ENCODE results near the gene SPAG16. TPM values are rescaled to one million over a fixed set of nuclear protein-coding genes. Genes with fewer than 3 reads are reported as not detected.

The SPAG16 gene
- total RNA-seq, 2 experiments from 2014 or later: 11.1 to 12.5 TPM

GRCh38 chr2:213751446-213751845 lies 467.2 kb downstream of the SPAG16 start:
- Mint-ChIP-seq H3K4me3 (no peak overlapping the region), H3K4me1 (ENCODE audit: low read depth) (no peaks in the 10 kb centered on the region), H3K36me3 (ENCODE audit: low read depth) (no peaks in the 10 kb centered on the region), H3K27me3 (ENCODE audit: low read depth) (no peaks in the 10 kb centered on the region), H3K27ac (no peak overlapping the region), H3K9me3 (ENCODE audit: insufficient read depth) (no peaks in the 10 kb centered on the region)
- ChIA-PET CTCF (no interaction called here), POLR2A (no interaction called here)
- DNase-seq (no peak), ATAC-seq (no peak)

GRCh38 chr2:213752575-213752974 lies 468.3 kb downstream of the SPAG16 start:
- Mint-ChIP-seq H3K36me3 (ENCODE audit: low read depth) (no peaks in the 10 kb centered on the region), H3K9me3 (ENCODE audit: insufficient read depth) (no peaks in the 10 kb centered on the region), H3K4me3 (no peak overlapping the region), H3K4me1 (ENCODE audit: low read depth) (no peaks in the 10 kb centered on the region), H3K27me3 (ENCODE audit: low read depth) (no peaks in the 10 kb centered on the region), H3K27ac (no peak overlapping the region)
- ChIA-PET POLR2A (no interaction called here), CTCF (no interaction called here)
- ATAC-seq (no peak), DNase-seq (no peak)

GRCh38 chr2:213757525-213757924 lies 473.3 kb downstream of the SPAG16 start:
- no peaks in the 10 kb centered on the region for H3K9me3 Mint-ChIP-seq (ENCODE audit: insufficient read depth)
- POLR2A ChIA-PET: no interaction called here
- no peak overlapping the region for H3K27ac Mint-ChIP-seq
- CTCF ChIA-PET: no interaction called here
- H3K27me3 Mint-ChIP-seq (ENCODE audit: low read depth): no peaks in the 10 kb centered on the region
- no peak for DNase-seq
- ATAC-seq: no peak
- H3K4me3 Mint-ChIP-seq: no peak overlapping the region
- no peaks in the 10 kb centered on the region for H3K36me3 Mint-ChIP-seq (ENCODE audit: low read depth)
- no peaks in the 10 kb centered on the region for H3K4me1 Mint-ChIP-seq (ENCODE audit: low read depth)

GRCh38 chr2:213763354-213763753 lies 479.1 kb downstream of the SPAG16 start:
- ATAC-seq (no peak), DNase-seq (no peak)
- ChIA-PET CTCF (no interaction called here), POLR2A (no interaction called here)
- no peak overlapping the region for H3K27ac Mint-ChIP-seq
- peaks cover 2% of the 10 kb centered on the region for H3K4me1 Mint-ChIP-seq (ENCODE audit: low read depth)
- H3K9me3 Mint-ChIP-seq (ENCODE audit: insufficient read depth): no peaks in the 10 kb centered on the region
- no peak overlapping the region for H3K4me3 Mint-ChIP-seq
- no peaks in the 10 kb centered on the region for H3K36me3 Mint-ChIP-seq (ENCODE audit: low read depth)
- H3K27me3 Mint-ChIP-seq (ENCODE audit: low read depth): no peaks in the 10 kb centered on the region

- Mint-ChIP-seq H3K4me1 (ENCODE audit: low read depth) (peaks cover 2% of the 10 kb centered on the region), H3K4me3 (no peak overlapping the region), H3K9me3 (ENCODE audit: insufficient read depth) (no peaks in the 10 kb centered on the region), H3K36me3 (ENCODE audit: low read depth) (no peaks in the 10 kb centered on the region), H3K27ac (no peak overlapping the region), H3K27me3 (ENCODE audit: low read depth) (no peaks in the 10 kb centered on the region)
- ChIA-PET CTCF (no interaction called here), POLR2A (no interaction called here)
- DNase-seq (no peak), ATAC-seq (no peak)
Observed at GRCh38 chr2:213763963-213764362, 479.7 kb downstream of the SPAG16 start.

GRCh38 chr2:213764849-213765248 lies 480.6 kb downstream of the SPAG16 start:
- ChIA-PET CTCF (no interaction called here), POLR2A (no interaction called here)
- DNase-seq (no peak), ATAC-seq (no peak)
- Mint-ChIP-seq H3K4me1 (ENCODE audit: low read depth) (peaks cover 2% of the 10 kb centered on the region), H3K27ac (no peak overlapping the region), H3K9me3 (ENCODE audit: insufficient read depth) (no peaks in the 10 kb centered on the region), H3K36me3 (ENCODE audit: low read depth) (no peaks in the 10 kb centered on the region), H3K4me3 (no peak overlapping the region), H3K27me3 (ENCODE audit: low read depth) (no peaks in the 10 kb centered on the region)

- Mint-ChIP-seq H3K27ac (no peak overlapping the region), H3K36me3 (ENCODE audit: low read depth) (no peaks in the 10 kb centered on the region), H3K9me3 (ENCODE audit: insufficient read depth) (no peaks in the 10 kb centered on the region), H3K4me3 (no peak overlapping the region), H3K27me3 (ENCODE audit: low read depth) (no peaks in the 10 kb centered on the region), H3K4me1 (ENCODE audit: low read depth) (peaks cover 2% of the 10 kb centered on the region)
- ChIA-PET CTCF (no interaction called here), POLR2A (no interaction called here)
- ATAC-seq (no peak), DNase-seq (no peak)
Observed at GRCh38 chr2:213766062-213766461, 481.8 kb downstream of the SPAG16 start.

- no peaks in the 10 kb centered on the region for H3K27me3 Mint-ChIP-seq (ENCODE audit: low read depth)
- CTCF ChIA-PET: no interaction called here
- POLR2A ChIA-PET: no interaction called here
- peaks cover 2% of the 10 kb centered on the region for H3K4me1 Mint-ChIP-seq (ENCODE audit: low read depth)
- no peak overlapping the region for H3K4me3 Mint-ChIP-seq
- no peak for DNase-seq
- no peak overlapping the region for H3K27ac Mint-ChIP-seq
- ATAC-seq: no peak
- H3K36me3 Mint-ChIP-seq (ENCODE audit: low read depth): no peaks in the 10 kb centered on the region
- H3K9me3 Mint-ChIP-seq (ENCODE audit: insufficient read depth): no peaks in the 10 kb centered on the region
Observed at GRCh38 chr2:213766465-213766901, 482.2 kb downstream of the SPAG16 start.

- H3K27ac Mint-ChIP-seq: no peak overlapping the region
- no peaks in the 10 kb centered on the region for H3K4me1 Mint-ChIP-seq (ENCODE audit: low read depth)
- ChIA-PET CTCF (no interaction called here), POLR2A (no interaction called here)
- H3K27me3 Mint-ChIP-seq (ENCODE audit: low read depth): no peaks in the 10 kb centered on the region
- H3K9me3 Mint-ChIP-seq (ENCODE audit: insufficient read depth): no peaks in the 10 kb centered on the region
- DNase-seq (no peak), ATAC-seq (no peak)
- no peak overlapping the region for H3K4me3 Mint-ChIP-seq
- H3K36me3 Mint-ChIP-seq (ENCODE audit: low read depth): no peaks in the 10 kb centered on the region
Observed at GRCh38 chr2:213787869-213788268, 503.6 kb downstream of the SPAG16 start.

GRCh38 chr2:213789940-213790339 lies 505.7 kb downstream of the SPAG16 start:
- ChIA-PET CTCF (no interaction called here), POLR2A (no interaction called here)
- no peaks in the 10 kb centered on the region for H3K4me1 Mint-ChIP-seq (ENCODE audit: low read depth)

GRCh38 chr2:213792045-213792444 lies 507.8 kb downstream of the SPAG16 start:
- Mint-ChIP-seq H3K4me1 (ENCODE audit: low read depth) (no peaks in the 10 kb centered on the region), H3K9me3 (ENCODE audit: insufficient read depth) (no peaks in the 10 kb centered on the region), H3K27me3 (ENCODE audit: low read depth) (no peaks in the 10 kb centered on the region), H3K4me3 (no peak overlapping the region), H3K36me3 (ENCODE audit: low read depth) (no peaks in the 10 kb centered on the region), H3K27ac (no peak overlapping the region)
- DNase-seq (no peak), ATAC-seq (no peak)
- CTCF ChIA-PET: no interaction called here
- POLR2A ChIA-PET: no interaction called here

More at GRCh38 chr2:213789940-213790339, 505.7 kb downstream of the SPAG16 start:
- Mint-ChIP-seq H3K4me3 (no peak overlapping the region), H3K36me3 (ENCODE audit: low read depth) (no peaks in the 10 kb centered on the region), H3K9me3 (ENCODE audit: insufficient read depth) (no peaks in the 10 kb centered on the region), H3K27me3 (ENCODE audit: low read depth) (no peaks in the 10 kb centered on the region), H3K27ac (no peak overlapping the region)
- ATAC-seq (no peak), DNase-seq (no peak)

- CTCF ChIA-PET: no interaction called here
- POLR2A ChIA-PET: no interaction called here
Observed at GRCh38 chr2:213806125-213806726, 522.0 kb downstream of the SPAG16 start.

GRCh38 chr2:213816583-213816982 lies 532.3 kb downstream of the SPAG16 start:
- CTCF ChIA-PET: no interaction called here
- H3K4me1 Mint-ChIP-seq (ENCODE audit: low read depth): no peaks in the 10 kb centered on the region

More at GRCh38 chr2:213806125-213806726, 522.0 kb downstream of the SPAG16 start:
- Mint-ChIP-seq H3K27me3 (ENCODE audit: low read depth) (no peaks in the 10 kb centered on the region), H3K9me3 (ENCODE audit: insufficient read depth) (no peaks in the 10 kb centered on the region), H3K4me1 (ENCODE audit: low read depth) (no peaks in the 10 kb centered on the region), H3K27ac (no peak overlapping the region), H3K4me3 (no peak overlapping the region), H3K36me3 (ENCODE audit: low read depth) (no peaks in the 10 kb centered on the region)
- DNase-seq (no peak), ATAC-seq (no peak)

More at GRCh38 chr2:213816583-213816982, 532.3 kb downstream of the SPAG16 start:
- Mint-ChIP-seq H3K36me3 (ENCODE audit: low read depth) (no peaks in the 10 kb centered on the region), H3K27me3 (ENCODE audit: low read depth) (no peaks in the 10 kb centered on the region), H3K9me3 (ENCODE audit: insufficient read depth) (no peaks in the 10 kb centered on the region), H3K4me3 (no peak overlapping the region), H3K27ac (no peak overlapping the region)
- ATAC-seq: no peak
- POLR2A ChIA-PET: no interaction called here
- no peak for DNase-seq
